Endothelial cell of umbilical vein (primary cell): ENCODE data around the gene CIB1. TPM values are rescaled to one million over a fixed set of nuclear protein-coding genes. Genes with fewer than 3 reads are reported as not detected.

Experiments used
- BruUV-seq: library from RNA; stranded (reverse); fragments of 400-500 nt; replicated peaks from 2 replicates; lab custom pipeline; 2021; lab: Mats Ljungman, UMichigan
- CTCF ChIA-PET: fragments of 300-600, 350-600 bp; sonication (Branson Sonifier 250); formaldehyde crosslinking; loops from one replicate; lab custom pipeline; 2021; ENCODE audit warnings: antibody characterized with exemption, inconsistent platforms; lab: Charles Lee
- POLR2A ChIA-PET: fragments of 300-600, 350-600 bp; sonication (Branson Sonifier 250); formaldehyde crosslinking; loops from one replicate; lab custom pipeline; 2021; ENCODE audit warnings: antibody characterized with exemption, inconsistent platforms; lab: Charles Lee
- DNase-seq: peaks from one replicate; pipeline ENCODE4 v3.0.0-alpha.2; 2011; ENCODE audit warnings: low read depth, low spot score
- FAIRE-seq: peaks from 2 replicates; lab custom pipeline; 2011; peaks lifted over from hg19 to GRCh38; lab: Jason Lieb, UNC
- H2AFZ ChIP-seq: 2 replicates; pipeline ENCODE4 v1.6.0; 2012; ENCODE audit warnings: low read depth, low read length, control low read depth, inconsistent platforms
- H3K27ac ChIP-seq: 2 replicates; pipeline ENCODE4 v1.5.1; 2011; ENCODE audit warnings: low read depth, mild to moderate bottlenecking, control low read depth, low read length, moderate library complexity; ENCODE audit not compliant: insufficient read depth
- H3K27me3 ChIP-seq, 2 experiments: 2 replicates each; pipeline versions ENCODE4 v1.6.0 to v1.6.1; 2011; ENCODE audit warnings: low read length in 2 of 2, mixed read lengths in 1 of 2; ENCODE audit not compliant: control insufficient read depth in 2 of 2, insufficient read depth in 2 of 2
- H3K36me3 ChIP-seq, 2 experiments: 2 replicates in 1 of 2; 3 replicates in 1 of 2; pipeline ENCODE4 v1.5.1; 2011; ENCODE audit warnings: low read length in 2 of 2, mild to moderate bottlenecking in 1 of 2, moderate library complexity in 1 of 2; ENCODE audit not compliant: control insufficient read depth in 2 of 2, insufficient read depth in 2 of 2; ENCODE audit errors: extremely low read depth in 1 of 2
- H3K4me1 ChIP-seq: 3 replicates; pipeline ENCODE4 v1.5.1; 2011; ENCODE audit warnings: mild to moderate bottlenecking, low read length; ENCODE audit not compliant: control insufficient read depth, insufficient read depth; ENCODE audit errors: extremely low read depth
- H3K4me2 ChIP-seq: 2 replicates; pipeline ENCODE4 v1.6.1; 2011; ENCODE audit warnings: low read length, control low read depth, mixed read lengths; ENCODE audit not compliant: insufficient read depth
- H3K4me3 ChIP-seq, 3 experiments: fragments of 200-600 bp in 1 of 3; sonication (generic), shearing (Covaris generic) in 1 of 3; replicated peaks in 1 of 3; 2 replicates each; pipeline ENCODE4 v1.5.1; 2011 to 2016; ENCODE audit warnings: control low read depth in 3 of 3, low read length in 3 of 3, mild to moderate bottlenecking in 2 of 3, inconsistent platforms in 1 of 3, low read depth in 1 of 3, moderate library complexity in 1 of 3; ENCODE audit not compliant: insufficient read depth in 1 of 3
- H3K79me2 ChIP-seq: 2 replicates; pipeline ENCODE4 v1.6.0; 2012; ENCODE audit warnings: low read length, inconsistent platforms; ENCODE audit not compliant: control insufficient read depth, insufficient read depth
- H3K9ac ChIP-seq: replicated peaks from 2 replicates; pipeline ENCODE3; 2011; ENCODE audit warnings: low read length, control low read depth; ENCODE audit not compliant: insufficient read depth; ENCODE audit errors: extremely low read depth
- H3K9me1 ChIP-seq: replicated peaks from 3 replicates; pipeline ENCODE4 v1.6.0; 2011; ENCODE audit warnings: mild to moderate bottlenecking, low read length; ENCODE audit not compliant: control insufficient read depth, insufficient read depth; ENCODE audit errors: extremely low read depth
- H3K9me3 ChIP-seq: replicated peaks from 2 replicates; pipeline ENCODE4 v1.5.1; 2012; ENCODE audit warnings: low read length, inconsistent platforms; ENCODE audit not compliant: control insufficient read depth, insufficient read depth
- H4K20me1 ChIP-seq: replicated peaks from 2 replicates; pipeline ENCODE3; 2011; ENCODE audit warnings: mild to moderate bottlenecking, low read length; ENCODE audit not compliant: control insufficient read depth, insufficient read depth; ENCODE audit errors: extremely low read depth
- CTCF ChIP-seq, 2 donors: IDR thresholded peaks; 1 replicate in 1 of 2; 2 replicates in 1 of 2; pipeline ENCODE4 v1.5.1; 2011; ENCODE audit warnings: low read length in 2 of 2, mild to moderate bottlenecking in 2 of 2, moderate library complexity in 2 of 2, control low read depth in 1 of 2, inconsistent platforms in 1 of 2, low read depth in 1 of 2; ENCODE audit not compliant: insufficient read depth in 1 of 2; ENCODE audit errors: extremely low read depth in 1 of 2
- EZH2 ChIP-seq: IDR thresholded peaks from 2 replicates; pipeline ENCODE4 v1.6.1; 2012; ENCODE audit warnings: borderline replicate concordance, low read depth, mild to moderate bottlenecking, moderate library complexity, low read length, inconsistent platforms; ENCODE audit not compliant: severe bottlenecking
- FOS ChIP-seq: IDR thresholded peaks from 2 replicates; pipeline ENCODE4 v1.6.1; 2011; ENCODE audit warnings: mild to moderate bottlenecking, low read length, moderate library complexity, borderline replicate concordance; ENCODE audit not compliant: insufficient read depth
- GATA2 ChIP-seq: IDR thresholded peaks from 2 replicates; pipeline ENCODE4 v1.7.0; 2011; ENCODE audit warnings: low read depth, mild to moderate bottlenecking, moderate library complexity, mixed read lengths, low read length; ENCODE audit not compliant: insufficient read length, insufficient read depth
- JUN ChIP-seq: IDR thresholded peaks from 2 replicates; pipeline ENCODE4 v1.6.1; 2011; ENCODE audit warnings: borderline replicate concordance, low read depth; ENCODE audit not compliant: insufficient read length, insufficient read depth
- MAX ChIP-seq: IDR thresholded peaks from 2 replicates; pipeline ENCODE4 v1.6.1; 2011; ENCODE audit not compliant: insufficient read depth, insufficient read length
- MYC ChIP-seq: IDR thresholded peaks from one replicate; pipeline ENCODE4 v1.6.1; 2011; ENCODE audit warnings: mild to moderate bottlenecking, low read depth, low read length
- POLR2A ChIP-seq: IDR thresholded peaks from 2 replicates; pipeline ENCODE4 v1.6.1; 2012; ENCODE audit warnings: low read depth, mild to moderate bottlenecking, control low read depth, low read length
- POLR2AphosphoS5 ChIP-seq: IDR thresholded peaks from 2 replicates; pipeline ENCODE4 v1.6.1; 2012; ENCODE audit warnings: low read depth, mild to moderate bottlenecking, control low read depth, low read length, moderate library complexity; ENCODE audit not compliant: insufficient read depth
- dilution Hi-C: fragments of 300-500 bp; cut with MboI; formaldehyde crosslinking; loops from one replicate; pipeline ENCODE4 v1.15.0; 2019; ENCODE audit warnings: low sequenced_read_pairs; ENCODE audit not compliant: extremely low pct_ligation_motif_present
- intact Hi-C: fragments of 100-400 bp; cut with micrococcal nuclease; formaldehyde crosslinking; loops from one replicate; pipeline ENCODE4 v1.10.0; 2022
- polyA plus RNA-seq, 4 experiments: library from polyadenylated mRNA; depleted of rRNA in 3 of 4; stranded (reverse) in 3 of 4; unstranded in 1 of 4; fragments of >200 nt; gene quantifications; 2 replicates each; pipeline versions ENCODE4 v1.2.1 to v1.2.3, GENCODE V29; 2011 to 2012; ENCODE audit warnings: missing spikeins in 1 of 4
- total RNA-seq: library from RNA; stranded (reverse); gene quantifications from 2 replicates; pipeline ENCODE4 v1.2.3, GENCODE V29; 2021

The CIB1 gene
- total and polyA plus RNA-seq, 2 donors (not counting 3 experiments of a cell fraction or from before 2014, with no cell fraction given) = 58.3 to 105 TPM

GRCh38 chr15:90202929-90203328 lies 30.8 kb downstream of the CIB1 start:
- intact Hi-C loops (no loop called here), dilution Hi-C loops (no loop called here)
- no peak overlapping the region for H3K4me3 ChIP-seq
- FAIRE-seq (no peak), DNase-seq (no peak)
- no peaks in the 10 kb centered on the region for H3K79me2 ChIP-seq
- no peaks in the 10 kb centered on the region for H3K27me3 ChIP-seq
- no peak overlapping the region for H3K4me2 ChIP-seq
- H3K9ac ChIP-seq = no peak overlapping the region
- TF ChIP-seq CTCF (IDR thresholded peaks at IDR 0.05; ENCODE audit: extremely low read depth in 1 of 2, insufficient read depth in 1 of 2, low read depth in 1 of 2, low read length in 2 of 2) = no peak
- no peak for TF ChIP-seq MAX
- TF ChIP-seq EZH2 = no peak
- no peak for TF ChIP-seq POLR2AphosphoS5
- no peak for TF ChIP-seq POLR2A
- no peak for TF ChIP-seq MYC
- TF ChIP-seq GATA2 = no peak
- TF ChIP-seq JUN = no peak
- no peak for TF ChIP-seq FOS
- H3K9me1 ChIP-seq = no peaks in the 10 kb centered on the region
- no peak overlapping the region for H2AFZ ChIP-seq
- POLR2A ChIA-PET = no interaction called here
- CTCF ChIA-PET = interaction anchor here (1.0 to 7.5 kb wide), 4 partner anchors 13 to 18 kb away, joined by 3 to 34 read pairs (median 14); no protein-coding TSS in a partner anchor
- H4K20me1 ChIP-seq = no peaks in the 10 kb centered on the region
- BruUV-seq = no TSS peak
- no peaks in the 10 kb centered on the region for H3K9me3 ChIP-seq
- H3K27ac ChIP-seq = no peak overlapping the region
- no peaks in the 10 kb centered on the region for H3K36me3 ChIP-seq
- H3K4me1 ChIP-seq = peaks cover 6% of the 10 kb centered on the region
